ENCODE measurements around the gene NTN3.

NTN3 gene

DNA sequence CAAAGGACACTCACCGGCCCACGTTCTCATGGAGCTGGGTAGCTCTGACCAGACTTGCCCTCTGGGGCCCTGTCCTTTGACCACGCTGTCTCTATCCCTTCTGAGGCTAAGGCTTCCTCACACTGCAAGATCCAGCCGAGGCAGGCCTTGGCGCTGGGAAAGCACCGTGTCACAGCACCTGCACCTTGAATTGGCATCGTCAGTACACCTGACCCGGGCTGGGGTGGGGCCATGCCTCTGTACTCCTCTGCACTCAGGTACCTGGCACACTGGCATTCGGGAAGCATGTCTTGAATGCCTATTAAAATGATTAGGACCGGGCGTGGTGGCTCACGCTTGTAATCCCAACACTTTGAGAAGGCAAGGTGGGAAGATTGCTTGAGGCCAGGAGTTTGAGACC is 9.9 kb downstream of the NTN3 start:
- DNase-seq: no peak

DNA sequence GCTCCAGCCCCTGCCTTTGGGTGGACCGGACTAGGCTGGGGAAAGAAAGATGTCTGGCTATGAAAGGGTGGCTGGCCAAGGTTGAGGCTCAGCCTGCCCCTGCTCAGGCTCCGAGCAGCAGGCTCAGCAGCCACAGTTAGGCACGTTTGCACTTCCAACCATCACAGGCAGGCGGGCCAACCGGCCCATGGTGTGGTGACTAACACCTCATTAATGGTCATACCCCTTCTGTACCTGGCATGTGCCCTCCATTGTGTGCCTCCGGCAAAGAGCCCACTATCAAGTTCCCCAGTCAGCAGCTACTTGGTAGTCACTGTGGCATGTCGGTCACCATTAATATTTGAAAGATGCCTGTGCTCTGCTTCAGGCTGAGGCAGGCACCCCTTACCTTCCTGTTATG is 10.6 kb downstream of the NTN3 start:
- no peak for DNase-seq

DNA sequence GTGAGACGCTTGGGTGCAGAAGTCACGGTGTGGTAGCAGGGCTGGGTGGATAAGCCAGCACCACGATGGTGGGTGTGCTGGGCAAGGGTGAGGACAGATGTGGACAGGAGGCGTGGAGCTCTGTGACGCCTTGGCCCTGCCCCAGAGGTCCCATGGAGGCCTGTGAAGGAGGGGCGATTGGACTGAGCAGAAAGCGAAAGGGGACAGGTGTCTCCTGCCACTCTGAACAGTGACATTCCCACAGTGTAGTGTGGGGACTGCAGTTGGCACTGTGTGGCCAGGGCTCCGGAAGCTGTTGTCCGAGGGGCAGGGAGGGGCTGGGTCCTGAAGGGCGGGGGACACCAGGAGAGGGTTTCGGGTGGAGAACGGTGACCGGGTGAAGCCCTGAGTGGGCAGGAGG is 11.2 kb downstream of the NTN3 start:
- DNase-seq: no peak

DNA sequence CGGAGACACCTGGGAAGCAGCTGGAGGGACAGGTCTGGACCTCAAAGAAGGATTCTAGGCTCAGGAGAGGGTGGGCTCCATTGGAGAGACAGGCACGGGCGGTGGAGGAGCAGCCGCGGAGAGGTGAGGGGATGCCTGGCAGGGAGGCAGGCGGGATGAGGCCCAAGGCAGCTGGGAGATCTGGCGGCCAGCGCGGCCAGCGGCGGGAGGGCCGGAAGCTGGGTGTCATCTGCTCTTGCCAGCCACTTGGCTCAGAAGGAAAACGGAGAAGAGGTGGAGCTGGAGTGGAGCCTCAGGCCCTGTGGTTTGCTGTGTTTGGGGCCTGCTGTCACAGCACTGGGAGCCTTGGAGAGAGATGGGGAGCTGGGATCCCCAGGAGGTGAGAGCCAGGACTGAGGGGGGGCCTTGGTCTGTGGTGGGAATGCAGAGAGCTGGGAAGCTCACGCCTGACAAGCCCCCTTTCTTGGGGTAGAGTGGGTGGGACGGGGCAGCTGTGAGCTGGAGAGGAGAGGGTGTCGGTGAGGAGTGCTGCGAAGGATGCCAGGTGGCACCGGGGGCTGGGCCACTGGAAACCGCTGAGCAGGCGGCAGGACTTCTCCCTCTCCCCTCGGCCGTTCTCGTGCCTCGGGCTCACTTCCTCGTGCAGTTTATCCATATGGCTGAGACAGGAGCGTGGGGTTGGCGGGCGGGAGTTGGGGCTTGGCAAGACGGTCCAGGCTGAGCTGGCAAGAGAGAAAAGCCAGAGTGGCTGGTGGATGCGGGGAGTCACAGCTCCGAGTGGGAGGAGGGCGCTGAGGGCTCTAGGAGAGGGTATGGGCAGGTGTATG is 11.8 kb downstream of the NTN3 start:
- DNase-seq: no peak

DNA sequence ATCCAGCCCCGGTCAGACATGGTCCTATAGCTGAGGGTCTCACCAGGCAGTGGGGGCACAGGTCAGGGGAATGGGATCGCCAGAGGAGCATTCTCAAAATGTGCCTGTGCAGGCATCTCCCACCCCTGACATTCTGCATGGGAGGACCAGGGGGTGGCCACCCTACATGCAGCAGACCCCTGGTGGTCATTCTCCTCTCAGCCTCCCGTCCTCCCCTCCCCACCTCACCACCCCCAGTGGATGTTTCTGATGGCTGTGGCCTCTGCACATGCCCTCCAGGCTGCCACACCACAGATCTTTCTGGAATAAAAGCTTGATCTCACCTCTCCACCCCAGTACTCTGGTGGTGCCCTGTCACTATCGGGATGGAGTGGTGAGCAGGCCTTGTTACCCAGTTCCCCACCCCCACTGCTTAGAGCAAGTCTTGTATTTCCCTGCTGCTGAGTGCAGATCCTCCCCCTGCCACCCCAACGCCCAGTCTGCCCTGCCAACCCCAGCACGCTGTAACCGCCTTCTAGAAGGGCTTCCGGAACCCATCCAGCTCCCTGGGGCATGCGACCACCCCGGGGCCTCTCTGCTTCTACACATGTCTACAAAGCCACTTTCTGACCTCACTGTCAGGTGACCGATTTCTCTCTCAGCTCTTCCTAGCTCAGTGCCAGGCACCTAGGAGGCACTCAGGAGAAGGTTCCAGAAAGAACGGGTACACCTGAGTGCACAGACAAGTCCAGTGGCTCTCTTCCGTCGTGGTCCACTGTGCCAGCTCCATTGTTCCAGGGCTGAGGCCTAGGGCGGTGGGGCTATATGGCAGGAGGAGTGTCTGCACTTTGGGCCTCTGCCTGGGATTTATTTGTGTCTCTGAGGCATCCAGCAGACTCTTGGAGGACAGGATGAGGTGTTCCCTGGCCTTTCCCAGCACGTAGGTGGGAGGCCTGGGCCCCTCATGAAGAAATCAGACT is 13.1 kb downstream of the NTN3 start:
- no peak for DNase-seq

DNA sequence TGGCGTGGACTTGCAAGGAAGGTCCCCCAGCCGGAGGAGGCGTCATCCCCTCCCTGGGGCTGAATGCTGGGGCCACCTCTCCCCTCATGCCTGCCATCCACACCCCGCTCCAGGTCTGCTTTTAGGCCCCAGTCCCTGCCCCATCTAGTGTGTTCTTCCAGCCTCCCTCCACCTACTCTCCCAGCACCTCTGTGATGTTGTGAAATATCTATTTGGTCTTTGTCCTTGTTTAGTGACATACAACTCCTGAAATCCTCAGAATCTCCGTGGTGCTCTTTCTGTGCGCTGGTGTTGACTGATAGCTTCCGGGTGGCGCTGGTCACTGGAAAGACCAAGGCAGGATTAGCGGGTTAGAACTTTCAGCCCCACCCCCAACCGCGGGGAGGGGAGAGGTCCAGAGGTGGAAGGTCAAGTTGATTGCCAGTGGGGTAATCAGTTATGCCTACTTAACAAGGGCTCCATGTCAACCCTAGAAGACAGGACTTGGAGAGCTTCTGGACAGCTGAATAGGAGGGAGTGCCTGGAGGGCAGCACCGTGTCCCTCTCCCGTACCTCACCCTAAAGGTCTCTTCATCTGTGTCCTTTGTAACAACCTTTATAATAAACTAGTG is 13.9 kb downstream of the NTN3 start:
- DNase-seq: no peak

DNA sequence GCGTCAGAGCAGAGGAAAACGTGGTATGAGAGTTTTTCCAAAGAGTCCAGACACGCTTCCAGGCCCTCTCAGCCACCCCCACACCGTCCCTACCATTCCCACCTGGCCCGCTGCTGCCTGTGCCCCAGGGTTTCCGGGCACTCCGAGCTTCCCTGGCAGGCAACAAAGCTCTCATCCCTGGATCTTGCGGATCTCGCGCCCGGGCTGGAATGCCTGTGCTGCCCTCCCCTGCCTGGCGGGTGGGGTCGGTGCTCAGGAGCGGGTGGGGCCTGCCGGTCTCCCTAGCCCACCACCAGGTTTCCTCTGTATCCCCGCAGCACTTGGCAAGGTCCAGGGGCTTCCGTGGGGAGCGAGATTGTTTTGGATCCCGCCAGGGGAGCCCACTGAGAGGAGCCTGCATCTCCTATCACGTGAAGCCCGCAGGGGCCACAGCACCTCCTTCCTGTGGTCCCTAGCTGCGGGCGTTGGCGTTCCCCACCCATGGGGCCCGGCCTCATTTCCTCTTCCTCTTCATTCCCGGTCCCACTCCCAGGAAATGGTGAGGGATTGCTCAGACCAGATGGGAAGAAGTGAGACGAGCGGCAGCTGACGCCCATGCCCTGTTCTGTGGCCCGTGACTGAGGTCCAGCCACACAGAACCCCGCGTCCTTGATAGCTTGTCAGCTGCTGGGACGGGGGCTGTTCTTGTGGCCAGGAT is 14.9 kb downstream of the NTN3 start:
- no peak for DNase-seq

DNA sequence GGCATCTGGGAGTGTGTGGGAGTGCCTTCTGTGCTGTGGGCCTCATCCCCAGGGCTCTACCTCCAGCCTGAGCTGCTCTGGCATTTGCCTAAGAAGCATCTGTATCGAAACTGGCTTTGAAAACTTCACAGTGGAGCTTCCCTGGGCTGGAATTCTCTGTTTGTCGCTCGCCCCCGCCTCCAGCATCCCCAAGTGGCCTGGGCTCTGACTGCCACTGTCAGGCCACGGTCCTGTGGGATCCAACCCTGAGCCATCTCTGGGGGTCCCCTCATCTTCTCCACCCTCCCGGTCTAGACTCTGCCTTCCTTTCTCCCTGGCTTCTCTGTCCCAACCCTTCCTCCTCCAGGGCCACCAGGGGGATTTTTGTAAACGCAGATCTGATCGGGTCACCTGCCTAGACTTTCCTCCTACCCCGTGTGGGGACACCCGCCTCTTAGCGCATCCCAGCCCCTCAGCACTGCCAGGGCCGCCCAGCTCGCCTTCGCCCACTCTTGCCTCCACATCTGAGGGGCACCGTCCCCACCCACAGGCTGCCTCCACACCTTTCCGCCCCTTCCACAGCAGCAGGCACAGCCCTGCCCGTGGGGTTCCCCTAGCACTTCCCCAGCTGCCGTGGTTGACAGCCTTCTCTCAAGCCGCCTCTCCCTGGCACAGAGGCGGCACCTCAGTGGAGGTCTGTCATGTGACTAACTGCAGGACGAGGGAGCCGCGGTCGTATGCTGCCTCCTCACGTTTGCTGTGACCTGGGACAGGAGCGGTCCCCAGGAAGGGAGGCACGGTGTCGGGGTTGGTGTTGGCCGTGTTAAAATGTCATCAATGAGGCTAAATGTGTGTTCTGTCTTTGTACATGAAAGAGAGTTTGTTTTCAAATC is 15.8 kb downstream of the NTN3 start:
- DNase-seq: peak; percentile 77

DNA sequence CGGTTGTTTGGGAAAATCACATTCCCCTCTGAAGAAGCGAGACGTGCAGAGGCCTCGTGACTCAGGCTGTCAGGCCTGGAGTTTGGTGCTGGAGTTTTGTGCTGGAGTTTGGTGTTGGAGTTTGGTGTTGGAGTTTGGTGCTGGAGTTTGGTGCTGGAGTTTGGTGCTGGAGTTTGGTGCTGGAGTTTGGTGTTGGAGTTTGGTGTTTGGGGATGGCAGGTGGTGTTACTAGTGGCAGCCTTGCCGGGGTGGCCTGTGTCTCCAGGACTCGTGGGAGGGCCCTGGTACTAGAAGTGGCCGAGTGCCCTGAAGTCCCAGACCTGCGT is 16.4 kb downstream of the NTN3 start:
- no peak for DNase-seq

DNA sequence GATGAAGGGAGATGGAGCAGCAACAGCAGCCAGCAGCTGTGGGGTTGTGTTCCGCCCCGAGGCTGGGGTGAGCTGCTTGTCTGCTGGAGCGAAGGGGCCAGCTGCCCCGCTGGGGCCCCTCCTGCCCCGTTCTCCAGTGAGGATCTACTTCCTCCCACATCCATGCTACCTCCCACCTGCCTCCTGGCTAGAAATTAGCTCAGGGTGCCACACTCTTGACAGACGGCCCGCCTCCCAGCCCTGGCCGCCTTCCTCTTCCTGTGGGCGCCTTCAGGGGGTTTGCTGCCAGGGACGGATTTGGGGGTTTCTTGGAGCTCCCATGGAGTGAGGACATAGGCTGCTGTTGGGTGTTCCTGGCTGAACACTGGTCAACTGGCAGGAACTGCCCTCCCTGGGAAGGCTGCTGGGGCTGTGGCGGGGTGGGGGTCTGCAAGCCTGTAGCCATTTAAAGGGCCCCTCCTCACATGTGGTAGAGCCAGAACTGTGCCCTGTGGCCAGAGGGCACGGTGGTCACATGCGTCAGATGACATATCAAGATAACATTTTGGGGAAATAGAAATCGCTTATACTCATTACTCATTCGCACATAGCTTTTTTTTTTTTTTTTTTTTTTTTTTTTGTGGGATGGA is 16.9 kb downstream of the NTN3 start:
- DNase-seq: no peak

DNA sequence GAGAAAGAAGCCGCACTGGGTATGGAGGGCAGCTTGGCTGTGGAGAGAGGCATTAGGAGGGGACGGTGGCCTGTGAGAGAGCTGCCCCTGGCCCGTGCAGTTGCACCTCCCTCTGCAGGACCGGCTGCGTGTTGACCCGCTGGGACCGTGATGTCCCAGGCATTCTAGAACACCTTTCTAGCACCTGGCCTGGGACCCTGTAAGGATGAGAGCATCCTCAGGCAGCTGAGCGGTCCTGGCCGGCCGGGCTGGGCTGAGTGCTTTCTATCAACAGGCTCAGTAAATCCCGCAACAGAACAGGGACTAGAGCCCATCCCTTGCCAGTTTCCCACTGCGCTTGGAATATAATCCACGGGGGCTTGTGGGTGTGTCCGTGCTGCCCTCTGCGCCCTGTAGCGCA is 18.5 kb downstream of the NTN3 start:
- no peak for DNase-seq

DNA sequence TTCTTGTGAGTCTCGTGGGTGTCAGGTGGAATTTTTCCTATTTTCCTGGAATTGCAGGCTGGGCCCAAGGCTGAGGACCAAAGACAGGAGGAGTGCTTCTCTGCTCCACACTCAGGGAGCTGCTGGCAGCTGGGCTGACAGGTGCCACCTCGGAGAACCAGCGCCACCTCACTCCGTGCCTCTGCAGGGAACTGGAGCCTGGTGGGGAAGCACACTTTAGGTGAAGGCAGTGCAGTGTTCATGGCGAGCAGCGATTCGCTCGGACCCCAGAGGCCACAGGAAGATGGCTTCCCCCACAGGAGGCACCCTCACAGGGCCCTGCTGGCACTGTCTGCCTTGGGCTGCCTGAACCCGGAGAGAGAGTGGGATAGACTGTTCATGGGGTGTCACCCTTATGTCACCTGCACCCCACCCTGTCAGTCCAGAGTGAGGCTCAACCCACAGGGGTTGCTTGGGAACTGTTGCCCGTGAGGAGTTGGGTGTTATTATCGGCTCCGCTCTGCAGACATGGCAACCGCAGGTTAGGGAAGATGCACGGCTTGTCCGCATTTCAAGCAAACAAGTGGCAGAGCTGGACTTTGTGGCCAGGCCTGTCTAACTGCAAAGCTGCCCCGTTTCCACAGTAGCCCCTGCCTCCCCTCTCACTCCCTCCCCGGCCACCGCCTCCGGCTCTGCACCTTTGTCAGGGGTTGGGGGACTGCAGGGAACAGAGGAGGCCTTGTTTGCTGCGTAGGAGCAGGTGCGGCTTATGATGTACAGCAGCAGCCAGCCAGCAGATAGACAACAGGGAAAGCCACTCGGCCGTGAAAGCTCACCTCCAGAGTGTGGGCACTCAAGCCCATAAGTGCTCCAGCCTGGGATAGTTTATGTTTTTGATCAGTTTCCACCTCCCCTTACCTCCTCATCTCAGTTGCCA is 19.4 kb downstream of the NTN3 start:
- no peak for DNase-seq

DNA sequence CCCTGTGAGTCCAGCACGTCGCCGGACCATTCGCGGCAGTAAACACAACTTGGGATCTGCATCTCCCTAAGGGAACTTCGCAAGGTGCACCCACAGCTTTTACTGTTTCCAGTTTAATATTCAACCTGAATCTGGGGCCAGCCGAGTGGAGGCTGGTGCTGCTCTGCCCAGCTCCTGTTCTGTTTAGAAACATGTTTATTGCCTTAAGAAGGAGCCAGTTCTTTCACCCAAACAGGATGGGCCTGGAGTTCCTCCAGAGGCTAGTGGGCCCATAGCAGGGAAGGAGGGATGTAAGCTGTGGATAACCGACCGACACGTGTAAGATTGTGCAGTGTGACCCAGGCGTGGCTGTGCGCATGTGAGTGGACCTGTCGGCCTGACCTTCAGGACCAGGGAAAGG is 21.2 kb downstream of the NTN3 start:
- no peak for DNase-seq

DNA sequence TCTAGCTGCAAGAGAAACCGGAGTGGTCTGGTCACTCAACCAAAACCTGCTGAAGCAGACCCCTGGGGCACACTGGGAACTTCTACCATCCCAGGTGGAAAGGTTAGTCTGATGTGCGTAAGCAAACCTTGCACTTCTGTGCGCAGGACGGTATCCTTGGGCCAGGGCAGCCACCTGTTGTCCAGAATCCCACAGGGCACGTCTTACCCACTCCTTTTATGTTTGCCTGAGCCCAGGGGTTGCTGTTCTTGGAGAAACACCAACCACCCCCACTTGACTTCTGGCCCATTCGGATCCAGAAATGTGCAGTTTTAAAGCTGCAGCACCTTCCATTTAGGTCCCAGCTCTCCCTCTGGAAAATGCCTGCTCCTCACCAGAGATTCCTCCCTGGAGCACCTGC is 22.5 kb downstream of the NTN3 start:
- DNase-seq: no peak

DNA sequence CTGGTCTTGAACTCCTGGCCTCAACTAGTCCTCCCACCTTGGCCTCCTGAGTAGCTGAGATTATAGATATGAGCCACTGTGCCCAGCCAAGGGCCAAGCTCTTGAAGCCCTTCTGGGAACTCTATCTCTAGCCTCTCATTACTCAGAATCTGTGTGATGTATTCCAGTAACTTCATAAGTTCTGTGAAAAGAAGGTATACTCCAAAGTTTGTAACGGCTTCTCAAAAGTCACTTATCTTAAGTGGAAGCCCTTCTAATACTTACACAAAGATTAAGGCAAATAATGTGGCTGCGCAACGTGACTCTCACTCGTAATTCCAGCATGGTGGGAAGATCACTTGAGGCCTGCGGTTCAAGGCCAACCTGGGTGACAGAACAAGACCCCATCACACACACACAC is 23.5 kb downstream of the NTN3 start:
- DNase-seq: no peak

DNA sequence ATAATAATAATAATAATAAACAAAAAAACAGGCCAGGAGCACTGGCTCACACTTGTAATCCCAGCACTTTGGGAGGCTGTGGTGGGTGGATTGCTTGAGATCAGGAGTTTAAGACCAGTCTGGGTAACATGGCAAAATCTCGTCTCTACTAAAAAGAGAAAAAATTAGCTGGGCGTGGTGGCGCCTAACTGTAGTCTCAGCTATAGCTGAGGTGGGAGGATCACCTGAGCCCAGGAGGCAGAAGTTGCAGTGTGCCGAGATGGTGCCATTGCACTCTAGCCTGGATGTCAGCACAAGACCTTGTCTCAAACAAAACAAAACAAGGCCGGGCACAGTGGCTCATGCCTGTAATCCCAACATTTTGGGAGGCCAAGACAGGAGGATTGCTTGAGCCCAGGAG is 23.9 kb downstream of the NTN3 start:
- DNase-seq: no peak

DNA sequence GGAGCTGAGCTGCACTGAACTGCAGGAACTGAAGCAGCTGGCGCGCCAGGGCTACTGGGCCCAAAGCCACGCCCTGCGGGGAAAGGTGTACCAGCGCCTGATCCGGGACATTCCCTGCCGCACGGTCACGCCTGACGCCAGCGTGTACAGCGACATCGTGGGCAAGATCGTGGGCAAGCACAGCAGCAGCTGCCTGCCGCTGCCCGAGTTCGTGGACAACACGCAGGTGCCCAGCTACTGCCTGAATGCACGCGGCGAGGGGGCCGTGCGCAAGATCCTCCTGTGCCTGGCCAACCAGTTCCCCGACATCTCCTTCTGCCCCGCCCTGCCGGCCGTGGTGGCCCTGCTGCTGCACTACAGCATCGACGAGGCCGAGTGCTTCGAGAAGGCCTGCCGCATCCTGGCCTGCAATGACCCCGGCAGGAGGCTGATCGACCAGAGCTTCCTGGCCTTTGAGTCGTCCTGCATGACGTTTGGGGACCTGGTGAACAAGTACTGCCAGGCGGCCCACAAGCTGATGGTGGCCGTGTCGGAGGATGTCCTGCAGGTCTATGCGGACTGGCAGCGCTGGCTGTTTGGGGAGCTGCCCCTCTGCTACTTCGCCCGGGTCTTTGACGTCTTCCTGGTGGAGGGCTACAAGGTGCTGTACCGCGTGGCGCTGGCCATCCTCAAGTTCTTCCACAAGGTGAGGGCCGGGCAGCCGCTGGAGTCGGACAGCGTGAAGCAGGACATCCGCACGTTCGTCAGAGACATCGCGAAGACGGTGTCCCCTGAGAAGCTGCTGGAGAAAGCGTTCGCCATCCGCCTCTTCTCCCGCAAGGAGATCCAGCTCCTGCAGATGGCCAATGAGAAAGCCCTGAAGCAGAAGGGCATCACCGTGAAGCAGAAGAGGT is 25.4 kb downstream of the NTN3 start:
- no peak for DNase-seq

DNA sequence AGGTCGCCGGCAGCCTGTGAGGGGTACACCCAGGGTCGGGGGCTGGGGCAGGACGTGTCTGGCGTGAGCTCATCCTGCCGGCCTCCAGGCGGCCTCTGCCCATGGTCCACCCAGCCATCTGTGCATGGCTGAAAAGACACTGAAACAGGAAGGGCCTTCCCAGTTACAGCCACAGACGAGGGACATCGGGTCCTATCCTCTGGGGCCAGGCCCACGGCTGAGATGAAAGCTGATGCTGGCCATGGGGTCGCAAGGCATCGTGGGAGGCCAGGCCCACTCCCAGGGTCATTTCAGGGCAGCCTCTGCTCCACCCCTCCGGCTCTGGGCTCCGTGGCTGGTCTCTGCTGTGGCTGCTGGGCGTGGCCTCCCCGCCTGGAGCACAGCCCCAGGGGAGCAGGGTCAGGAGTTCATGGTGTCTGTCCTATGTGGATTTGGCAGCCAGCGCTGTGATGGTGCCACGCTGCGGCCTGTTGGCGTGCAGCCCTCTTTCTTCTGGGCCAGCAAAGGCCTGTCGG is 26.1 kb downstream of the NTN3 start:
- no peak for DNase-seq

All from activated T-cell treated with anti-CD3 and anti-CD28 coated beads, Interleukin-2, amount 50 U/mL, for 1 hour (primary cell).